Transverse colon (tissue), 4 donors: Measurements from ENCODE around the gene DPH1.

Source experiments
- EP300 ChIP-seq: sonication (generic); formaldehyde crosslinking; IDR thresholded peaks from one replicate; pipeline ENCODE4 v1.6.1; 2017; ENCODE audit warnings: antibody characterized with exemption, low read depth
- POLR2A ChIP-seq: fragments of 450-650 bp; IDR thresholded peaks from one replicate; pipeline ENCODE4 v1.6.1; 2016; ENCODE audit warnings: antibody characterized with exemption, mild to moderate bottlenecking, moderate library complexity
- POLR2AphosphoS5 ChIP-seq, 3 donors: sonication (generic); formaldehyde crosslinking; IDR thresholded peaks; one replicate each; pipeline ENCODE4 v1.6.1; 2016; ENCODE audit warnings: antibody characterized with exemption in 3 of 3
- TF ChIP-seq, protein P1 (sequence below), 5 experiments: fragments of 200-600 bp in 3 of 5; fragments of 450-650 bp in 2 of 5; sonication (generic) in 3 of 5; IDR thresholded peaks; 1 replicate in 2 of 5; 2 replicates in 3 of 5; pipeline ENCODE4 v1.5.1; 2016 to 2017; ENCODE audit warnings: antibody characterized with exemption in 5 of 5, inconsistent platforms in 3 of 5, mild to moderate bottlenecking in 2 of 5, moderate library complexity in 1 of 5

DNA sequence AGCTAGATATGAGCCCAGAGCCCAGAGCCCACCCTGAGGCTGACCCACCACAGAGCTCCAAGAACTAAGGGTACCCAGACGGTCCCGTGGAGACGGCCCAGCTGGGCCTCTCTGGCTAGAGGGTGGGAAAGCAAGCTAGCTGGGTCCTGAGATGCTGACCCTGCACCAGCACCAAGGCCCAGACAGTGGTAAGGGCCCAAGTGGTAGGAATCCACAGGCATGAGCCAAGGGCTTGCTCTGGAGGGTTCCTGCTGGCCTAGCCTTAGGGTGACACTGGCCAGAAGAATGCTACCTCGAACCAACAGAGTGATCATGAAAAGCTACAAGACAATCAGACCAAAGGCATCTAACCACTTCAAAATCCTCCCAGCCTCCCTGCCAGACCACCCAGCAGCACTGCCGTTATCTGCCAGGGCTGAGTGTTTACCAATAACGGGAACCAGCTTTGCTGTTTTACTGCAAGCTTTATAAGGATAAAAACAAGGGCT lies 38.1 kb downstream of the DPH1 start:
- TF ChIP-seq EP300 (no peak), POLR2AphosphoS5 (IDR thresholded peaks at IDR 0.05) (no peak), POLR2A (no peak)
- TF ChIP-seq, protein P1, sequence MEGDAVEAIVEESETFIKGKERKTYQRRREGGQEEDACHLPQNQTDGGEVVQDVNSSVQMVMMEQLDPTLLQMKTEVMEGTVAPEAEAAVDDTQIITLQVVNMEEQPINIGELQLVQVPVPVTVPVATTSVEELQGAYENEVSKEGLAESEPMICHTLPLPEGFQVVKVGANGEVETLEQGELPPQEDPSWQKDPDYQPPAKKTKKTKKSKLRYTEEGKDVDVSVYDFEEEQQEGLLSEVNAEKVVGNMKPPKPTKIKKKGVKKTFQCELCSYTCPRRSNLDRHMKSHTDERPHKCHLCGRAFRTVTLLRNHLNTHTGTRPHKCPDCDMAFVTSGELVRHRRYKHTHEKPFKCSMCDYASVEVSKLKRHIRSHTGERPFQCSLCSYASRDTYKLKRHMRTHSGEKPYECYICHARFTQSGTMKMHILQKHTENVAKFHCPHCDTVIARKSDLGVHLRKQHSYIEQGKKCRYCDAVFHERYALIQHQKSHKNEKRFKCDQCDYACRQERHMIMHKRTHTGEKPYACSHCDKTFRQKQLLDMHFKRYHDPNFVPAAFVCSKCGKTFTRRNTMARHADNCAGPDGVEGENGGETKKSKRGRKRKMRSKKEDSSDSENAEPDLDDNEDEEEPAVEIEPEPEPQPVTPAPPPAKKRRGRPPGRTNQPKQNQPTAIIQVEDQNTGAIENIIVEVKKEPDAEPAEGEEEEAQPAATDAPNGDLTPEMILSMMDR (IDR thresholded peaks at IDR 0.05): no peak
